Epidermal melanocyte (primary cell): Measurements from ENCODE around the gene XYLT1.
"Not testable (repeated sequence)": the region's sequence is repeated elsewhere in the genome, so short reads cannot be mapped to it uniquely, and the experiment has no call there.

Experiments
- DNase-seq: peaks from one replicate; pipeline ENCODE4 v3.0.0; 2011; ENCODE audit warnings: low spot score; ENCODE audit not compliant: insufficient read length

The XYLT1 gene

GRCh38 chr16:17339764-17340541, 130.8 kb downstream of the XYLT1 start:
- no peak for DNase-seq

- no peak for DNase-seq
Measured at GRCh38 chr16:17338244-17338643, 132.5 kb downstream of the XYLT1 start.

GRCh38 chr16:17336530-17336900, 134.2 kb downstream of the XYLT1 start:
- no peak for DNase-seq

- DNase-seq, result no peak
Measured at GRCh38 chr16:17335826-17336529, 134.8 kb downstream of the XYLT1 start.

GRCh38 chr16:17335406-17335805, 135.4 kb downstream of the XYLT1 start:
- DNase-seq, result not testable (repeated sequence)

- no peak for DNase-seq
Measured at GRCh38 chr16:17334096-17334495, 136.7 kb downstream of the XYLT1 start.

GRCh38 chr16:17333229-17333628, 137.5 kb downstream of the XYLT1 start:
- no peak for DNase-seq

- DNase-seq, result no peak
Measured at GRCh38 chr16:17331991-17332390, 138.8 kb downstream of the XYLT1 start.

GRCh38 chr16:17331071-17331607, 139.6 kb downstream of the XYLT1 start:
- DNase-seq, result no peak

- DNase-seq, result no peak
Measured at GRCh38 chr16:17330044-17330443, 140.7 kb downstream of the XYLT1 start.

GRCh38 chr16:17329391-17329790, 141.4 kb downstream of the XYLT1 start:
- DNase-seq, result no peak

- DNase-seq, result no peak
Measured at GRCh38 chr16:17328932-17329331, 141.8 kb downstream of the XYLT1 start.

GRCh38 chr16:17327664-17328335, 143.0 kb downstream of the XYLT1 start:
- no peak for DNase-seq

GRCh38 chr16:17325476-17326143, 145.2 kb downstream of the XYLT1 start:
- DNase-seq, result no peak

GRCh38 chr16:17324451-17324850, 146.3 kb downstream of the XYLT1 start:
- DNase-seq, result no peak

GRCh38 chr16:17323171-17323570, 147.6 kb downstream of the XYLT1 start:
- no peak for DNase-seq

GRCh38 chr16:17321824-17322223, 148.9 kb downstream of the XYLT1 start:
- DNase-seq, result no peak

- DNase-seq, result no peak
Measured at GRCh38 chr16:17320009-17320408, 150.8 kb downstream of the XYLT1 start.

GRCh38 chr16:17318238-17318637, 152.5 kb downstream of the XYLT1 start:
- no peak for DNase-seq

- no peak for DNase-seq
Measured at GRCh38 chr16:17316005-17316404, 154.8 kb downstream of the XYLT1 start.

GRCh38 chr16:17313793-17314547, 156.8 kb downstream of the XYLT1 start:
- DNase-seq, result no peak
